ENCODE data around the gene PLK3. TPM values are rescaled to one million over a fixed set of nuclear protein-coding genes. Genes with fewer than 3 reads are reported as not detected.
"Not testable (repeated sequence)": the region's sequence is repeated elsewhere in the genome, so short reads cannot be mapped to it uniquely, and the experiment has no call there.

Gene PLK3
- total RNA-seq, 2 experiments from 2014 or later: 43.1 to 48.9 TPM

- no peaks in the 10 kb centered on the region for H3K27me3 Mint-ChIP-seq
- CTCF ChIA-PET: interaction anchor here (1.1 to 5.2 kb wide), 6 partner anchors 8 to 78 kb away, joined by 4 to 60 read pairs (median 8); partner anchors contain the start of gene PLK3
- peaks cover 30% of the 10 kb centered on the region for H3K36me3 Mint-ChIP-seq
- no peaks in the 10 kb centered on the region for H3K9me3 Mint-ChIP-seq (ENCODE audit: low read depth)
- H3K27ac Mint-ChIP-seq: peak overlapping the region; percentile 99
- peak; percentile 97 for DNase-seq
- peak overlapping the region; percentile 64 for H3K4me3 Mint-ChIP-seq
- ATAC-seq: peak; percentile 56
- peaks cover 69% of the 10 kb centered on the region for H3K4me1 Mint-ChIP-seq
Measured at GRCh38 chr1:44807364-44808062, 7.3 kb downstream of the PLK3 start.

GRCh38 chr1:44808063-44808937, 8.1 kb downstream of the PLK3 start, which contains the start of gene BTBD19:
BTBD19 (plus strand) TSS chr1:44808523; CDS start chr1:44808821, 298 bp downstream.
- no peaks in the 10 kb centered on the region for H3K27me3 Mint-ChIP-seq
- H3K36me3 Mint-ChIP-seq: peaks cover 22% of the 10 kb centered on the region
- H3K9me3 Mint-ChIP-seq (ENCODE audit: low read depth): no peaks in the 10 kb centered on the region
- ATAC-seq (peak; percentile 12), DNase-seq (no peak)
- peak within 1 kb of the TSS; percentile 99 for H3K27ac Mint-ChIP-seq
- H3K4me1 Mint-ChIP-seq: peaks cover 61% of the 10 kb centered on the region
- peak within 1 kb of the TSS; percentile 64 for H3K4me3 Mint-ChIP-seq
- CTCF ChIA-PET: interaction anchor here (1.4 to 5.2 kb wide), 12 partner anchors 9 to 495 kb away, joined by 3 to 60 read pairs (median 10); partner anchors contain the start of genes PLK3 and RNU5D-1

GRCh38 chr1:44808938-44809917, 9.1 kb downstream of the PLK3 start:
- H3K36me3 Mint-ChIP-seq: peaks cover 18% of the 10 kb centered on the region
- peak overlapping the region; percentile 99 for H3K27ac Mint-ChIP-seq
- peak; percentile 69 for ATAC-seq
- H3K9me3 Mint-ChIP-seq (ENCODE audit: low read depth): no peaks in the 10 kb centered on the region
- H3K4me3 Mint-ChIP-seq: peak overlapping the region; percentile 50
- H3K4me1 Mint-ChIP-seq: peaks cover 65% of the 10 kb centered on the region
- CTCF ChIA-PET: interaction anchor here (1.4 to 5.2 kb wide), 10 partner anchors 10 to 494 kb away, joined by 3 to 60 read pairs (median 10); partner anchors contain the start of genes PLK3 and RNU5D-1
- peak; percentile 97 for DNase-seq
- no peaks in the 10 kb centered on the region for H3K27me3 Mint-ChIP-seq

- H3K4me3 Mint-ChIP-seq: no peak overlapping the region
- H3K27me3 Mint-ChIP-seq: no peaks in the 10 kb centered on the region
- CTCF ChIA-PET: interaction anchor here (0.7 to 5.2 kb wide), 11 partner anchors 10 to 493 kb away, joined by 3 to 60 read pairs (median 10); partner anchors contain the start of genes PLK3 and RNU5D-1
- no peaks in the 10 kb centered on the region for H3K9me3 Mint-ChIP-seq (ENCODE audit: low read depth)
- H3K4me1 Mint-ChIP-seq: peaks cover 69% of the 10 kb centered on the region
- DNase-seq (no peak), ATAC-seq (no peak)
- H3K27ac Mint-ChIP-seq: peak overlapping the region; percentile 99
- peaks cover 16% of the 10 kb centered on the region for H3K36me3 Mint-ChIP-seq
Measured at GRCh38 chr1:44810101-44810761, 10.1 kb downstream of the PLK3 start.

- CTCF ChIA-PET: interaction anchor here (0.7 to 3.5 kb wide), 2 partner anchors 10 to 11 kb away, joined by 5 to 60 read pairs; partner anchors contain the start of gene PLK3
- H3K4me3 Mint-ChIP-seq; ATAC-seq; H3K27me3 Mint-ChIP-seq; DNase-seq; H3K9me3 Mint-ChIP-seq (ENCODE audit: low read depth): not testable (repeated sequence)
- H3K4me1 Mint-ChIP-seq: peaks cover 66% of the 10 kb centered on the region
- H3K27ac Mint-ChIP-seq: peak overlapping the region; percentile 99
- H3K36me3 Mint-ChIP-seq: peaks cover 12% of the 10 kb centered on the region
Measured at GRCh38 chr1:44810762-44811105, 10.6 kb downstream of the PLK3 start.

GRCh38 chr1:44811234-44811633, 11.1 kb downstream of the PLK3 start:
- peaks cover 10% of the 10 kb centered on the region for H3K36me3 Mint-ChIP-seq
- H3K9me3 Mint-ChIP-seq (ENCODE audit: low read depth): no peaks in the 10 kb centered on the region

GRCh38 chr1:44812822-44813543, 12.8 kb downstream of the PLK3 start:
- no peaks in the 10 kb centered on the region for H3K27me3 Mint-ChIP-seq
- CTCF ChIA-PET: interaction anchor here (1.0 to 4.3 kb wide), 10 partner anchors 13 to 91 kb away, joined by 3 to 42 read pairs (median 8); partner anchors contain the start of genes PLK3 and RNU5D-1
- DNase-seq (no peak), ATAC-seq (no peak)
- peak overlapping the region; percentile 22 for H3K27ac Mint-ChIP-seq
- no peaks in the 10 kb centered on the region for H3K9me3 Mint-ChIP-seq (ENCODE audit: low read depth)
- peak overlapping the region; percentile 90 for H3K4me3 Mint-ChIP-seq
- H3K4me1 Mint-ChIP-seq: peaks cover 56% of the 10 kb centered on the region
- peaks cover 3% of the 10 kb centered on the region for H3K36me3 Mint-ChIP-seq

More at GRCh38 chr1:44811234-44811633, 11.1 kb downstream of the PLK3 start:
- DNase-seq: no peak
- peak overlapping the region; percentile 99 for H3K27ac Mint-ChIP-seq
- H3K4me3 Mint-ChIP-seq: no peak overlapping the region
- no peaks in the 10 kb centered on the region for H3K27me3 Mint-ChIP-seq
- ATAC-seq: no peak
- CTCF ChIA-PET: interaction anchor here (0.7 to 1.3 kb wide), 2 partner anchors 9 to 20 kb away, joined by 3 to 5 read pairs; no protein-coding TSS in a partner anchor
- peaks cover 66% of the 10 kb centered on the region for H3K4me1 Mint-ChIP-seq

GRCh38 chr1:44815926-44816325, 15.7 kb downstream of the PLK3 start:
- CTCF ChIA-PET: interaction anchor here (1.3 to 4.3 kb wide), 3 partner anchors 16 to 85 kb away, joined by 5 to 42 read pairs (median 18); partner anchors contain the start of genes PLK3 and RNU5D-1
- H3K36me3 Mint-ChIP-seq, H3K4me3 Mint-ChIP-seq: not testable (repeated sequence)

GRCh38 chr1:44817307-44817706, 17.1 kb downstream of the PLK3 start:
- peak overlapping the region; percentile 6 for H3K27ac Mint-ChIP-seq
- H3K27me3 Mint-ChIP-seq: no peaks in the 10 kb centered on the region
- peaks cover 3% of the 10 kb centered on the region for H3K36me3 Mint-ChIP-seq
- DNase-seq (no peak), ATAC-seq (no peak)
- no peaks in the 10 kb centered on the region for H3K9me3 Mint-ChIP-seq (ENCODE audit: low read depth)
- peak overlapping the region; percentile 6 for H3K4me3 Mint-ChIP-seq
- peaks cover 44% of the 10 kb centered on the region for H3K4me1 Mint-ChIP-seq
- CTCF ChIA-PET: interaction anchor here (1.1 to 6.3 kb wide), 5 partner anchors 10 to 86 kb away, joined by 3 to 62 read pairs (median 7); partner anchors contain the start of genes BEST4, BTBD19, DYNLT4 and PLK3

More at GRCh38 chr1:44815926-44816325, 15.7 kb downstream of the PLK3 start:
- not testable (repeated sequence) for DNase-seq; H3K9me3 Mint-ChIP-seq (ENCODE audit: low read depth); H3K27ac Mint-ChIP-seq; ATAC-seq; H3K27me3 Mint-ChIP-seq
- peaks cover 50% of the 10 kb centered on the region for H3K4me1 Mint-ChIP-seq

GRCh38 chr1:44817771-44818495, 17.8 kb downstream of the PLK3 start:
- H3K9me3 Mint-ChIP-seq (ENCODE audit: low read depth): no peaks in the 10 kb centered on the region
- no peak for DNase-seq
- H3K27me3 Mint-ChIP-seq: no peaks in the 10 kb centered on the region
- H3K4me1 Mint-ChIP-seq: peaks cover 49% of the 10 kb centered on the region
- ATAC-seq: no peak
- H3K36me3 Mint-ChIP-seq: peaks cover 3% of the 10 kb centered on the region
- peak overlapping the region; percentile 11 for H3K27ac Mint-ChIP-seq
- peak overlapping the region; percentile 83 for H3K4me3 Mint-ChIP-seq
- CTCF ChIA-PET: interaction anchor here (1.1 to 6.3 kb wide), 8 partner anchors 10 to 86 kb away, joined by 3 to 62 read pairs (median 9); partner anchors contain the start of genes BEST4, BTBD19, DYNLT4 and PLK3
